Psoas muscle (tissue), 8 donors: ENCODE results near the gene CPHXL2. TPM values are rescaled to one million over a fixed set of nuclear protein-coding genes. Genes with fewer than 3 reads are reported as not detected.

Source experiments
- ATAC-seq, 4 donors: fragments of 200-7000 bp; cut with Tn5 transposase; one replicate each; pipeline ENCODE4 v1.9.1; 2020; ENCODE audit warnings: moderate library complexity in 3 of 4, mild to moderate bottlenecking in 2 of 4
- DNase-seq, 2 donors: peaks; one replicate each; pipeline ENCODE4 v3.0.0-alpha.2; 2020
- H3K27ac ChIP-seq: fragments of 200-600 bp; one replicate; pipeline ENCODE4 v1.8.0; 2022
- H3K27me3 ChIP-seq, 3 donors: fragments of 200-600 bp in 1 of 3; one replicate each; pipeline versions ENCODE4 v1.6.1 to v1.8.0; 2013 to 2022; ENCODE audit warnings: low read length in 2 of 3, mild to moderate bottlenecking in 2 of 3, moderate library complexity in 1 of 3; ENCODE audit not compliant: insufficient read depth in 3 of 3
- H3K36me3 ChIP-seq, 2 donors: fragments of 200-600 bp in 1 of 2; one replicate each; pipeline versions ENCODE4 v1.6.1 to v1.8.0; 2013 to 2022; ENCODE audit warnings: low read depth in 1 of 2, mild to moderate bottlenecking in 1 of 2, moderate library complexity in 1 of 2; ENCODE audit not compliant: insufficient read depth in 1 of 2
- H3K4me1 ChIP-seq: fragments of 200-600 bp; one replicate; pipeline ENCODE4 v1.8.0; 2022
- H3K4me3 ChIP-seq: fragments of 200-600 bp; one replicate; pipeline ENCODE4 v1.8.0; 2022; ENCODE audit warnings: mild to moderate bottlenecking
- H3K9me3 ChIP-seq: fragments of 200-600 bp; one replicate; pipeline ENCODE4 v1.8.0; 2022
- WGBS, 3 donors: extraction: QIAGEN DNeasy Blood & Tissue Kit; methylation state at CpG; one replicate each; pipeline versions ENCODE4 v1.1.6 to v1.1.7; 2013; 5-methylcytosine and 5-hydroxymethylcytosine counted together
- intact Hi-C, 2 donors: fragments of 100-400 bp; cut with DNase I; formaldehyde crosslinking; loops; one replicate each; pipeline versions ENCODE4 v1.11.0 to v1.14.2; 2022
- polyA plus RNA-seq, 3 donors: library from polyadenylated mRNA; stranded (reverse); fragments of 200-250 nt; gene quantifications; one replicate each; pipeline ENCODE4 v1.2.3, GENCODE V29; 2013
- total RNA-seq, 4 donors: library from RNA; stranded (reverse); fragmentation: NEBNext Ultra II Directional in 2 of 4; extraction: Animal tissue kit (Norgen Biotek cat#: 25700) in 2 of 4; gene quantifications; one replicate each; pipeline versions ENCODE4 v1.2.1 to v1.2.4, GENCODE V29; 2021 to 2023
- TF ChIP-seq, protein P1 (sequence below): fragments of 200-600 bp; IDR thresholded peaks from one replicate; pipeline ENCODE4 v1.8.0; 2022; ENCODE audit warnings: antibody characterized with exemption
- donor health status: healthy with polysubstance abuse.
- donor health status: DM: no; HTN: no; CAD: no; lungs with moderate emphysema.
- donor health status: Bipolar disorder and iron deficiency.
- donor health status: healthy.
- donor health status: DM: yes; HTN: yes; CAD: no.
- donor health status: DM: no; HTN: no; CAD: no.
- donor health status: DM: no; HTN: no; CAD: no.
- donor health status: DM: yes; HTN: yes; CAD: no.

CPHXL2 gene
- total and polyA plus RNA-seq, 7 donors: not detected

DNA sequence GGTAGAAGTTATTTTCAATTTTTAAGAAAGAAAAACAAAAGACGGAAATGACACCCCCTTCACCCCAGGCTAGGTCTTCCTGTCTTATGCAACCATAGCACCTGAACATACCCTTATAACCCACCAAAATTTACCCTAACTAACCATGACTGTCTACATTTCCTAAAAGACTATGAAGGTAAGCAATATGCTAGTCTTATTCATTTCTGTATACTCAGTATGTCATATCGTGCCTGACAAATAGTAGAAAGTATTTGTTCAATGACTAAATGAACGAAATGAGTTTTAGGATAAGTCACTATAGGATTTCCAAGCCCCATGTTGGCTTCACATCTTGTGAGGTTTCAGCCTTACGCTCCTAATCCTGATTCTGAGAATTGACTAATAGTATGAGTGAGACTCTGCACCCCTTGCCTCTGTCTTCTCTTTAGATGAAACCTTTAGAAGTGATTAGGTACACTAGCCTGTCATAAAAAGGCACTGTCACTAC is 60.2 kb downstream of the CPHXL2 start:
- TF ChIP-seq, protein P1, sequence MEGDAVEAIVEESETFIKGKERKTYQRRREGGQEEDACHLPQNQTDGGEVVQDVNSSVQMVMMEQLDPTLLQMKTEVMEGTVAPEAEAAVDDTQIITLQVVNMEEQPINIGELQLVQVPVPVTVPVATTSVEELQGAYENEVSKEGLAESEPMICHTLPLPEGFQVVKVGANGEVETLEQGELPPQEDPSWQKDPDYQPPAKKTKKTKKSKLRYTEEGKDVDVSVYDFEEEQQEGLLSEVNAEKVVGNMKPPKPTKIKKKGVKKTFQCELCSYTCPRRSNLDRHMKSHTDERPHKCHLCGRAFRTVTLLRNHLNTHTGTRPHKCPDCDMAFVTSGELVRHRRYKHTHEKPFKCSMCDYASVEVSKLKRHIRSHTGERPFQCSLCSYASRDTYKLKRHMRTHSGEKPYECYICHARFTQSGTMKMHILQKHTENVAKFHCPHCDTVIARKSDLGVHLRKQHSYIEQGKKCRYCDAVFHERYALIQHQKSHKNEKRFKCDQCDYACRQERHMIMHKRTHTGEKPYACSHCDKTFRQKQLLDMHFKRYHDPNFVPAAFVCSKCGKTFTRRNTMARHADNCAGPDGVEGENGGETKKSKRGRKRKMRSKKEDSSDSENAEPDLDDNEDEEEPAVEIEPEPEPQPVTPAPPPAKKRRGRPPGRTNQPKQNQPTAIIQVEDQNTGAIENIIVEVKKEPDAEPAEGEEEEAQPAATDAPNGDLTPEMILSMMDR: no peak
- no peak for DNase-seq
- no peak for ATAC-seq
- Histone ChIP-seq H3K27ac (no peak overlapping the region), H3K9me3 (no peaks in the 10 kb centered on the region), H3K36me3 (peaks cover 15 to 91% of the 10 kb centered on the region in 2 donors), H3K4me3 (no peak overlapping the region), H3K27me3 (no peaks in the 10 kb centered on the region), H3K4me1 (peaks cover 7% of the 10 kb centered on the region)
- intact Hi-C loops: no loop called here
- 96 to 97% (median 97%) methylated on average over 4 of the region's 4 CpGs for WGBS, 3 donors

DNA sequence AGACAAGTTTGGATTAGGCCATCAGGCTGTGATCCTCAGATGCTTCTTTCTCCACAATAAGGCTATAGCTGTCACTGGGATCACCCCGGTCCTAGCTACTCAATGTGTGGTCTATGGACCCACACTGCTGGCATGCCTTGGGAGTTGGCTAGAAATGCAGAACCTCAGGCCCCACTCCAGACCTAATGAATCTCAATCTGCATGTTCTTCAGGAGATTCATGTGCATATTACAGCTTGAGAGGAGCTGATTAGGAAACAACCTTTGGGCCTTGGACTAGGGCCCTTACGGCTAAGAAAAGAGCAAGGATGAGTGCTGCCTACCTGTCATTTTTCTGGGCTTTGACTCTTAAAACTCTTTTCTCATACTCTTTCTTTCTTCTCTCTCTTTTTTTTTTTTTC is 61.2 kb downstream of the CPHXL2 start:
- Histone ChIP-seq H3K27me3 (no peaks in the 10 kb centered on the region), H3K27ac (no peak overlapping the region), H3K4me1 (no peaks in the 10 kb centered on the region), H3K9me3 (no peaks in the 10 kb centered on the region), H3K4me3 (no peak overlapping the region), H3K36me3 (peaks cover 15 to 100% of the 10 kb centered on the region in 2 donors)
- no peak for ATAC-seq
- WGBS, 3 donors: 85 to 98% (median 95%) methylated on average over 2 of the region's 2 CpGs
- TF ChIP-seq, protein P1: no peak
- DNase-seq: no peak
- intact Hi-C loops: no loop called here

DNA sequence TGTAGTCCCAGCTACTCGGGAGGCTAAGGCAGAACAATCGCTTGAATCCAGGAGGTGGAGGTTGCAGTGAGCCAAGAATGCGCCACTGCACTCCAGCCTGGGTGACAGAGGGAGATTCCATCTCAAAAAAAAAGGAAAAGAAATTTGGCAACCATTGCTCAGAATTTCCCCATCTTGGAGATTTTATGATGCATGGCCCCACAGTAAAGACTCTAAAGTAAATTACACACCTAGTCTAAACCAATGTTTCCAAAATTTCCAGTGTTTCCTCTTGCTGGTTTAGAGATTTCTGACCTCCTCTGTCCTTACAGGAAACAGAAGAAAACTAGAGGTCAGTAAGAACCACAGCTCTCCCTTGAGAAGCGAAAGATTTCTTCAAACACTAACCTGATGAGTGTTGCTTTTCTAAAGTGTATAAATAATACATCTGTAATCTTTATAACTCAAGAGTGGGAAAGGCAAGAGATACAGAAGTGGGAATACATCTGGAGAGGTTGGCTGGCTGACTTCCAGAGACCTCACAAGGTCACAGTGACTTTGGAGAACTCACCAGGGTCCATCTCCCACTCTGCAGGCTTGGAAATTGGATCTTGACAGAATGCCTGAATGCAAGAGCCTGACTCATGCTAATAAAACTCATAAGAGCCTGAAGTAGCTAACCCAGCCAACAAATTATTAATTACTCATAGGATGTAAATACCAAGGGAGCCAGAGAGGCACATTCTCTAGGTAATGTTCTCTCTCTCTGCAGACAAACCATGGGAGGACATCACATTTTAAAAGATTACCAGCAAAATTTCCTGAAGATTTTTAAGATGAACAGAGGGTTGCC is 62.5 kb downstream of the CPHXL2 start:
- Histone ChIP-seq H3K27ac (no peak overlapping the region), H3K27me3 (no peaks in the 10 kb centered on the region), H3K4me1 (no peaks in the 10 kb centered on the region), H3K4me3 (no peak overlapping the region), H3K9me3 (no peaks in the 10 kb centered on the region), H3K36me3 (peaks cover 16 to 100% of the 10 kb centered on the region in 2 donors)
- 94 to 98% (median 98%) methylated on average over 4 of the region's 4 CpGs for WGBS, 3 donors
- TF ChIP-seq, protein P1: no peak
- no peak for DNase-seq
- intact Hi-C loops: no loop called here
- ATAC-seq: no peak

Other genes with a start within 250 kb of the CPHXL2 start
- 10 to 100 TPM; 16.6 to 21.9 (median 19.6) TPM for gene CFDP1, start 243.5 kb downstream of the CPHXL2 start, total RNA-seq
- gene CFDP1, start 243.5 kb downstream of the CPHXL2 start, polyA plus RNA-seq: 10 to 100 TPM; 37.6 to 78.2 (median 39.2) TPM
- 1 to 10 TPM; 5.9 to 7.9 (median 7.0) TPM for gene TMEM170A, start 212.3 kb downstream of the CPHXL2 start, total RNA-seq
- 1 to 10 TPM; 3.1 to 9.5 (median 9.2) TPM for gene TMEM170A, start 212.3 kb downstream of the CPHXL2 start, polyA plus RNA-seq
- gene CHST6, start 181.6 kb downstream of the CPHXL2 start, total RNA-seq: under 1 TPM; 0.04 to 0.20 (median 0.15) TPM
- 1 to 10 TPM in 1 of 3 donors, under 1 TPM in 2; 0.01 to 5.8 (median 0.08) TPM for gene CHST6, start 181.6 kb downstream of the CPHXL2 start, polyA plus RNA-seq
- under 1 TPM in 1 of 4 donors, not detected in 3; 0.27 TPM for gene CHST5, start 140.9 kb downstream of the CPHXL2 start, total RNA-seq
- gene CHST5, start 140.9 kb downstream of the CPHXL2 start, polyA plus RNA-seq: under 1 TPM in 2 of 3 donors, not detected in 1; 0.04 to 0.14 TPM
- gene TMEM231, start 120.8 kb downstream of the CPHXL2 start, total RNA-seq: 1 to 10 TPM; 1.8 to 2.6 (median 2.1) TPM
- 1 to 10 TPM; 2.4 to 4.2 (median 2.7) TPM for gene TMEM231, start 120.8 kb downstream of the CPHXL2 start, polyA plus RNA-seq
- gene GABARAPL2, start 110.6 kb downstream of the CPHXL2 start, total RNA-seq: 100 to 1,000 TPM; 107 to 180 (median 148) TPM
- 100 to 1,000 TPM; 116 to 215 (median 188) TPM for gene GABARAPL2, start 110.6 kb downstream of the CPHXL2 start, polyA plus RNA-seq
- 10 to 100 TPM; 15.6 to 25.3 (median 20.3) TPM for gene ADAT1, start 53.7 kb downstream of the CPHXL2 start, total RNA-seq
- gene ADAT1, start 53.7 kb downstream of the CPHXL2 start, polyA plus RNA-seq: 10 to 100 TPM in 2 of 3 donors, 1 to 10 TPM in 1; 6.9 to 26.1 (median 14.7) TPM
- 100 to 1,000 TPM; 162 to 185 (median 178) TPM for gene KARS1, start 29.3 kb downstream of the CPHXL2 start, total RNA-seq
- gene KARS1, start 29.3 kb downstream of the CPHXL2 start, polyA plus RNA-seq: 100 to 1,000 TPM; 172 to 232 (median 208) TPM
- 10 to 100 TPM; 48.0 to 59.0 (median 56.6) TPM for gene TERF2IP, start 29.2 kb downstream of the CPHXL2 start, total RNA-seq
- 10 to 100 TPM; 29.8 to 56.5 (median 45.8) TPM for gene TERF2IP, start 29.2 kb downstream of the CPHXL2 start, polyA plus RNA-seq
- gene DUXB, start 24.5 kb upstream of the CPHXL2 start, total RNA-seq: not detected
- not detected for gene DUXB, start 24.5 kb upstream of the CPHXL2 start, polyA plus RNA-seq
- gene CPHXL, start 49.5 kb upstream of the CPHXL2 start, total RNA-seq: not detected
- gene CPHXL, start 49.5 kb upstream of the CPHXL2 start, polyA plus RNA-seq: not detected